ENCODE results near the gene CCDC127.
"Not testable (repeated sequence)": the region's sequence is repeated elsewhere in the genome, so short reads cannot be mapped to it uniquely, and the experiment has no call there.

- not testable (repeated sequence) for TF ChIP-seq CTCF, EZH2 (IDR thresholded peaks at IDR 0.05)
These were observed 9.4 kb upstream of the CCDC127 start for GRCh38 chr5:227375-227774.
